Uterus (tissue), 4 donors: ENCODE data around the gene OR51B2. TPM values are rescaled to one million over a fixed set of nuclear protein-coding genes. Genes with fewer than 3 reads are reported as not detected.

Experiments
- DNase-seq, 2 donors: peaks; one replicate each; pipeline ENCODE4 v3.0.0-alpha.2; 2019 to 2020
- H3K27ac ChIP-seq, 2 donors: fragments of 200-600 bp; sonication (generic); 1 replicate in 1 of 2; 2 replicates in 1 of 2; pipeline ENCODE4 v1.5.1; 2016 to 2018
- H3K27me3 ChIP-seq, 2 donors: fragments of 200-600 bp; sonication (generic); one replicate each; pipeline ENCODE4 v1.5.1; 2018 to 2019; ENCODE audit warnings: control low read depth in 1 of 2
- H3K36me3 ChIP-seq, 2 donors: fragments of 200-600 bp; sonication (generic); one replicate each; pipeline ENCODE4 v1.5.1; 2019; ENCODE audit warnings: control low read depth in 1 of 2
- H3K4me1 ChIP-seq, 2 donors: fragments of 200-600 bp; sonication (generic); one replicate each; pipeline ENCODE4 v1.5.1; 2018 to 2019; ENCODE audit warnings: control low read depth in 1 of 2
- H3K4me3 ChIP-seq, 2 donors: fragments of 200-600 bp; sonication (generic); 1 replicate in 1 of 2; 2 replicates in 1 of 2; pipeline ENCODE4 v1.5.1; 2018 to 2019; ENCODE audit warnings: mild to moderate bottlenecking in 1 of 2
- H3K9me3 ChIP-seq, 2 donors: fragments of 200-600 bp; sonication (generic); one replicate each; pipeline ENCODE4 v1.5.1; 2019; ENCODE audit warnings: control low read depth in 1 of 2
- CTCF ChIP-seq, 4 experiments: fragments of 200-600 bp in 2 of 4; fragments of 450-650 bp in 2 of 4; sonication (generic) in 2 of 4; IDR thresholded peaks; one replicate each; pipeline ENCODE4 v1.5.1; 2016 to 2019; ENCODE audit warnings: antibody characterized with exemption in 4 of 4, mild to moderate bottlenecking in 2 of 4, moderate library complexity in 1 of 4
- POLR2A ChIP-seq, 2 donors: fragments of 450-650 bp; IDR thresholded peaks; one replicate each; pipeline ENCODE4 v1.6.1; 2016; ENCODE audit warnings: antibody characterized with exemption in 2 of 2, mild to moderate bottlenecking in 1 of 2, moderate library complexity in 1 of 2
- intact Hi-C: fragments of 100-400 bp; cut with DNase I; formaldehyde crosslinking; loops from one replicate; pipeline ENCODE4 v1.15.1; 2023; ENCODE audit warnings: low total_unique reads
- total RNA-seq, 4 donors: library from RNA; depleted of rRNA in 3 of 4; stranded (reverse); fragments of >200 nt in 3 of 4; gene quantifications; one replicate each; pipeline versions ENCODE4 v1.1.0 to v1.2.4, GENCODE V29; 2014 to 2023
- donor health status: DM: yes; HTN: yes; CAD: no.

The OR51B2 gene
- total RNA-seq, 4 donors from 2014 or later, result 0.82 to 1.5 TPM; not detected in 2

DNA sequence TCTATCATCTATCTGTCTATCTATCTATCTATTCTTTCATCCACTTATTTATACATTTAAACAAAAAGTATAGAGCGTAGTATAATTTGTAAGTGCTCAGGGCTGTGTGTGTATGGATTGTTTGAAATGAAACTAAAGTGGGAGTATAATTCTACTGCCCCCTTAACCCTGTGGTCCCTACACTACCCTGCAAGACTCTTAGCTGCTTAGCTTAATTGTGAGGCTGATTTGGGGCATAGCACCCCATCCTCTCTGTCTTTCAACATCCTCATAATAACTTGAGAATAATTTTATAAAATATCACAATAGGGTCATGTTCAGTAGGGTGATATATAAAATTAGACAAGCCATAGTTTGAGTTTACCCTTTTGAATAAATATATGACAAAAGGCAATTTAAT is 34.0 kb downstream of the OR51B2 start:
- no peaks in the 10 kb centered on the region for H3K9me3 ChIP-seq
- no peak overlapping the region for H3K27ac ChIP-seq
- intact Hi-C loops, result no loop called here
- TF ChIP-seq CTCF (IDR thresholded peaks at IDR 0.05), result no peak
- no peak for TF ChIP-seq POLR2A (IDR thresholded peaks at IDR 0.05)
- H3K36me3 ChIP-seq, result no peaks in the 10 kb centered on the region
- no peaks in the 10 kb centered on the region for H3K27me3 ChIP-seq
- H3K4me1 ChIP-seq, result no peaks in the 10 kb centered on the region
- no peak for DNase-seq
- H3K4me3 ChIP-seq, result no peak overlapping the region

GRCh38 chr11:5289696-5290095 is 34.4 kb downstream of the OR51B2 start:
- no peak for DNase-seq
- H3K9me3 ChIP-seq, result no peaks in the 10 kb centered on the region
- no peaks in the 10 kb centered on the region for H3K4me1 ChIP-seq
- no peak overlapping the region for H3K27ac ChIP-seq
- H3K4me3 ChIP-seq, result no peak overlapping the region
- TF ChIP-seq POLR2A (IDR thresholded peaks at IDR 0.05) (no peak), CTCF (IDR thresholded peaks at IDR 0.05) (no peak)
- no peaks in the 10 kb centered on the region for H3K27me3 ChIP-seq
- intact Hi-C loops, result no loop called here
- no peaks in the 10 kb centered on the region for H3K36me3 ChIP-seq

DNA sequence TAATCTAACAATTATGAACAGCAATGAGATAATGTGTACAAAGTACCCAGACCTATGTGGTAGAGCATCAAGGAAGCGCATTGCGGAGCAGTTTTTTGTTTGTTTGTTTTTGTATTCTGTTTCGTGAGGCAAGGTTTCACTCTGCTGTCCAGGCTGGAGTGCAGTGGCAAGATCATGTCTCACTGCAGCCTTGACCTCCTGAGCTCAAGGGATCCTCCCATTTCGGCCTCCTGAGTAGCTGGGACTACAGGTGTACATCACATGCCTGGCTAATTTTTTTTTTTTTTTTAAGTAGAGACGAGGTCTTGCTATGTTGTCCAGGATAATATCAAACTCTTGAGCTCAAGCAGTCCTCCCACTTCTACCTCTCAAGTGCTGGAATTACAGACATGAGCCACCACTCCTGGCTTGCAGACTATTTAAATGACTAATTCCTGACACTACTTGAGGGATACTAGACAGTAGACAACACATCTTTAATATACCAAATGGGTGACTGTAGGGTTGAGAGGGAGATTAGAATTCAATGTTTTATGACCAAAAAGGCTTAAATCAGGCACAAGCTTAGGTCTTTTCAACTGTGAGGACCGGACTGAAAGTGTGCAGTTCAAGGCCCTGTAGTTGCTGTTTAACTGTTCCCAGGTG is 35.1 kb downstream of the OR51B2 start:
- intact Hi-C loops, result no loop called here
- Histone ChIP-seq H3K4me1 (no peaks in the 10 kb centered on the region), H3K27ac (no peak overlapping the region), H3K9me3 (no peaks in the 10 kb centered on the region), H3K4me3 (no peak overlapping the region), H3K36me3 (no peaks in the 10 kb centered on the region), H3K27me3 (no peaks in the 10 kb centered on the region)
- no peak for DNase-seq
- TF ChIP-seq CTCF (IDR thresholded peaks at IDR 0.05) (no peak), POLR2A (IDR thresholded peaks at IDR 0.05) (no peak)

DNA sequence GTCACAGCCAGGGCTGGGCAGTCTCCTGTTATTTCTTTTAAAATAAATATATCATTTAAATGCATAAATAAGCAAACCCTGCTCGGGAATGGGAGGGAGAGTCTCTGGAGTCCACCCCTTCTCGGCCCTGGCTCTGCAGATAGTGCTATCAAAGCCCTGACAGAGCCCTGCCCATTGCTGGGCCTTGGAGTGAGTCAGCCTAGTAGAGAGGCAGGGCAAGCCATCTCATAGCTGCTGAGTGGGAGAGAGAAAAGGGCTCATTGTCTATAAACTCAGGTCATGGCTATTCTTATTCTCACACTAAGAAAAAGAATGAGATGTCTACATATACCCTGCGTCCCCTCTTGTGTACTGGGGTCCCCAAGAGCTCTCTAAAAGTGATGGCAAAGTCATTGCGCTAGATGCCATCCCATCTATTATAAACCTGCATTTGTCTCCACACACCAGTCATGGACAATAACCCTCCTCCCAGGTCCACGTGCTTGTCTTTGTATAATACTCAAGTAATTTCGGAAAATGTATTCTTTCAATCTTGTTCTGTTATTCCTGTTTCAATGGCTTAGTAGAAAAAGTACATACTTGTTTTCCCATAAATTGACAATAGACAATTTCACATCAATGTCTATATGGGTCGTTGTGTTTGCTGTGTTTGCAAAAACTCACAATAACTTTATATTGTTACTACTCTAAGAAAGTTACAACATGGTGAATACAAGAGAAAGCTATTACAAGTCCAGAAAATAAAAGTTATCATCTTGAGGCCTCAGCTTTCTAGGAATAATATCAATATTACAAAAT is 35.8 kb downstream of the OR51B2 start:
- H3K4me3 ChIP-seq, result no peak overlapping the region
- intact Hi-C loops, result no loop called here

More for the DNA sequence above, 35.8 kb downstream of the OR51B2 start:
- Histone ChIP-seq H3K4me1 (no peaks in the 10 kb centered on the region), H3K36me3 (no peaks in the 10 kb centered on the region), H3K9me3 (no peaks in the 10 kb centered on the region), H3K27me3 (no peaks in the 10 kb centered on the region), H3K27ac (no peak overlapping the region)
- TF ChIP-seq CTCF (IDR thresholded peaks at IDR 0.05) (no peak), POLR2A (IDR thresholded peaks at IDR 0.05) (no peak)
- DNase-seq, result no peak
